CD4-positive, alpha-beta memory T cell (primary cell): Measurements from ENCODE around the gene LRIT1. TPM values are rescaled to one million over a fixed set of nuclear protein-coding genes. Genes with fewer than 3 reads are reported as not detected.

Experiments used
- CTCF ChIA-PET: fragments of 350-600 bp; sonication (Branson Sonifier 250); formaldehyde crosslinking; loops from one replicate; lab custom pipeline; 2021; ENCODE audit warnings: inconsistent platforms; ENCODE audit not compliant: partially characterized antibody; lab: Charles Lee
- POLR2A ChIA-PET: fragments of 350-600 bp; sonication (Branson Sonifier 250); formaldehyde crosslinking; loops from one replicate; lab custom pipeline; 2021; ENCODE audit not compliant: partially characterized antibody; lab: Charles Lee
- DNase-seq, 5 donors: peaks; one replicate each; pipeline versions ENCODE4 v3.0.0 to v3.0.0-alpha.2; 2020 to 2022; ENCODE audit warnings: mixed read lengths in 1 of 5
- H3K27ac ChIP-seq: one replicate; pipeline ENCODE4 v1.7.0; 2013; ENCODE audit warnings: low read depth, low read length
- H3K27me3 ChIP-seq: 2 replicates; pipeline ENCODE4 v1.7.0; 2013; ENCODE audit warnings: mild to moderate bottlenecking, low read length, moderate library complexity; ENCODE audit not compliant: insufficient read depth
- H3K36me3 ChIP-seq: 2 replicates; pipeline ENCODE4 v1.7.0; 2013; ENCODE audit warnings: mild to moderate bottlenecking, low read length, moderate library complexity; ENCODE audit not compliant: insufficient read depth
- H3K4me1 ChIP-seq: 2 replicates; pipeline ENCODE4 v1.7.0; 2013; ENCODE audit warnings: mild to moderate bottlenecking, low read length, moderate library complexity; ENCODE audit not compliant: insufficient read depth
- H3K4me3 ChIP-seq, 2 donors: one replicate each; pipeline ENCODE4 v1.7.0; 2013; ENCODE audit warnings: low read length in 2 of 2, mild to moderate bottlenecking in 1 of 2
- H3K9me3 ChIP-seq, 2 donors: one replicate each; pipeline ENCODE4 v1.7.0; 2013; ENCODE audit warnings: low read length in 2 of 2, control low read depth in 1 of 2; ENCODE audit not compliant: control insufficient read depth in 1 of 2
- H3K27ac Mint-ChIP-seq, 7 donors: one replicate each; pipeline ENCODE4 v1.8.0; 2020 to 2021; ENCODE audit warnings: mixed read lengths in 7 of 7, mild to moderate bottlenecking in 6 of 7, inconsistent platforms in 3 of 7, moderate library complexity in 3 of 7
- H3K27me3 Mint-ChIP-seq, 2 donors: one replicate each; pipeline ENCODE4 v1.8.0; 2020 to 2021; ENCODE audit warnings: mixed read lengths in 2 of 2
- H3K36me3 Mint-ChIP-seq, 2 donors: one replicate each; pipeline ENCODE4 v1.8.0; 2020 to 2021; ENCODE audit warnings: mixed read lengths in 2 of 2, inconsistent platforms in 1 of 2, mild to moderate bottlenecking in 1 of 2
- H3K4me1 Mint-ChIP-seq, 4 donors: one replicate each; pipeline ENCODE4 v1.8.0; 2020 to 2021; ENCODE audit warnings: mixed read lengths in 4 of 4, mild to moderate bottlenecking in 1 of 4
- H3K4me3 Mint-ChIP-seq, 8 donors: one replicate each; pipeline ENCODE4 v1.8.0; 2020 to 2021; ENCODE audit warnings: mixed read lengths in 8 of 8, mild to moderate bottlenecking in 7 of 8, moderate library complexity in 6 of 8, inconsistent platforms in 3 of 8
- H3K9me3 Mint-ChIP-seq, 8 donors: one replicate each; pipeline ENCODE4 v1.8.0; 2020 to 2021; ENCODE audit warnings: mixed read lengths in 8 of 8, mild to moderate bottlenecking in 5 of 8, inconsistent platforms in 3 of 8, moderate library complexity in 1 of 8
- intact Hi-C: fragments of 100-400 bp; cut with micrococcal nuclease; formaldehyde crosslinking; loops from one replicate; pipeline ENCODE4 v1.15.1; 2023
- polyA plus RNA-seq, 2 donors: library from polyadenylated mRNA; unstranded; fragments of 300-500 nt; fragmentation: Illumina TruSeq; gene quantifications; one replicate each; pipeline ENCODE4 v1.2.3, GENCODE V29; 2021
- total RNA-seq, 2 experiments: library from RNA; stranded (reverse); gene quantifications; one replicate each; pipeline ENCODE4 v1.2.3, GENCODE V29; 2021

Gene LRIT1
- total and polyA plus RNA-seq, 4 experiments from 2014 or later: not detected

- peak overlapping the region in 1 of 7 donors; percentile 75 for H3K27ac Mint-ChIP-seq
- Histone ChIP-seq H3K4me3 (no peak overlapping the region), H3K27ac (no peak overlapping the region), H3K4me1 (no peaks in the 10 kb centered on the region), H3K36me3 (no peaks in the 10 kb centered on the region), H3K27me3 (no peaks in the 10 kb centered on the region), H3K9me3 (no peaks in the 10 kb centered on the region)
- intact Hi-C loops: loop anchor here (2.0 kb wide), 1 partner anchor 66 kb away; no protein-coding TSS in a partner anchor
- H3K9me3 Mint-ChIP-seq: peaks cover 0 to 6% (median 0%) of the 10 kb centered on the region in 8 donors
- H3K36me3 Mint-ChIP-seq: no peaks in the 10 kb centered on the region
- peak in 2 of 5 donors; percentile 17 to 40 for DNase-seq
- peak overlapping the region in 2 of 8 donors; percentile 62 to 66 for H3K4me3 Mint-ChIP-seq
- peaks cover 5 to 10% of the 10 kb centered on the region in 2 donors for H3K27me3 Mint-ChIP-seq
- peaks cover 0 to 2% (median under 1%) of the 10 kb centered on the region in 4 donors for H3K4me1 Mint-ChIP-seq
- ChIA-PET POLR2A (no interaction called here), CTCF (interaction anchor here (0.9 to 2.9 kb wide), 6 partner anchors 10 to 131 kb away, joined by 3 to 17 read pairs (median 3); no protein-coding TSS in a partner anchor)
These were observed 26.6 kb downstream of the LRIT1 start for GRCh38 chr10:84214612-84215235.

- Histone ChIP-seq H3K36me3 (no peaks in the 10 kb centered on the region), H3K9me3 (no peaks in the 10 kb centered on the region), H3K4me1 (no peaks in the 10 kb centered on the region), H3K4me3 (no peak overlapping the region), H3K27me3 (no peaks in the 10 kb centered on the region), H3K27ac (no peak overlapping the region)
- Mint-ChIP-seq H3K4me1 (peaks cover 0 to 2% (median under 1%) of the 10 kb centered on the region in 4 donors), H3K4me3 (peak overlapping the region in 2 of 8 donors; percentile 62 to 66), H3K36me3 (no peaks in the 10 kb centered on the region), H3K9me3 (peaks cover 0 to 1% (median 0%) of the 10 kb centered on the region in 8 donors), H3K27ac (no peak overlapping the region), H3K27me3 (peaks cover 1 to 9% of the 10 kb centered on the region in 2 donors)
- DNase-seq: no peak
- intact Hi-C loops: loop anchor here (2.0 kb wide), 1 partner anchor 65 kb away; no protein-coding TSS in a partner anchor
- POLR2A ChIA-PET: no interaction called here
- CTCF ChIA-PET: interaction anchor here (1.4 to 2.9 kb wide), 5 partner anchors 52 to 130 kb away, joined by 3 to 17 read pairs (median 3); no protein-coding TSS in a partner anchor
These were observed 27.2 kb downstream of the LRIT1 start for GRCh38 chr10:84214046-84214572.

- Mint-ChIP-seq H3K4me3 (no peak overlapping the region), H3K9me3 (peaks cover 0 to 1% (median 0%) of the 10 kb centered on the region in 8 donors), H3K4me1 (peaks cover 0 to 2% (median under 1%) of the 10 kb centered on the region in 4 donors), H3K27ac (no peak overlapping the region), H3K27me3 (peaks cover 3 to 11% of the 10 kb centered on the region in 2 donors), H3K36me3 (no peaks in the 10 kb centered on the region)
- intact Hi-C loops: no loop called here
- DNase-seq: no peak
- Histone ChIP-seq H3K9me3 (no peaks in the 10 kb centered on the region), H3K27me3 (no peaks in the 10 kb centered on the region), H3K36me3 (no peaks in the 10 kb centered on the region), H3K4me3 (no peak overlapping the region), H3K27ac (no peak overlapping the region), H3K4me1 (no peaks in the 10 kb centered on the region)
- ChIA-PET POLR2A (no interaction called here), CTCF (interaction anchor here (1.6 to 2.9 kb wide), 2 partner anchors 64 to 65 kb away, joined by 5 to 17 read pairs; no protein-coding TSS in a partner anchor)
These were observed 28.3 kb downstream of the LRIT1 start for GRCh38 chr10:84213076-84213475.

- intact Hi-C loops: no loop called here
- H3K27ac Mint-ChIP-seq: no peak overlapping the region
- Histone ChIP-seq H3K27ac (no peak overlapping the region), H3K36me3 (no peaks in the 10 kb centered on the region), H3K4me1 (no peaks in the 10 kb centered on the region), H3K4me3 (no peak overlapping the region), H3K27me3 (no peaks in the 10 kb centered on the region), H3K9me3 (no peaks in the 10 kb centered on the region)
- H3K4me3 Mint-ChIP-seq: no peak overlapping the region
- peaks cover 0 to 2% (median under 1%) of the 10 kb centered on the region in 4 donors for H3K4me1 Mint-ChIP-seq
- H3K36me3 Mint-ChIP-seq: no peaks in the 10 kb centered on the region
- POLR2A ChIA-PET: no interaction called here
- peaks cover 0 to 1% (median 0%) of the 10 kb centered on the region in 8 donors for H3K9me3 Mint-ChIP-seq
- peaks cover 7 to 11% of the 10 kb centered on the region in 2 donors for H3K27me3 Mint-ChIP-seq
- no peak for DNase-seq
- CTCF ChIA-PET: interaction anchor here (1.3 to 1.6 kb wide), 2 partner anchors 10 to 63 kb away, joined by 5 read pairs; no protein-coding TSS in a partner anchor
These were observed 29.3 kb downstream of the LRIT1 start for GRCh38 chr10:84212014-84212413.

- Mint-ChIP-seq H3K4me1 (peaks cover 0 to 2% (median under 1%) of the 10 kb centered on the region in 4 donors), H3K9me3 (peaks cover 0 to 1% (median 0%) of the 10 kb centered on the region in 8 donors), H3K27me3 (peaks cover 10 to 14% of the 10 kb centered on the region in 2 donors), H3K36me3 (no peaks in the 10 kb centered on the region), H3K4me3 (no peak overlapping the region), H3K27ac (peak overlapping the region in 1 of 7 donors; percentile 65)
- Histone ChIP-seq H3K4me3 (no peak overlapping the region), H3K9me3 (no peaks in the 10 kb centered on the region), H3K27me3 (no peaks in the 10 kb centered on the region), H3K36me3 (no peaks in the 10 kb centered on the region), H3K4me1 (no peaks in the 10 kb centered on the region), H3K27ac (no peak overlapping the region)
- CTCF ChIA-PET: interaction anchor here (1.3 to 1.6 kb wide), 2 partner anchors 9 to 63 kb away, joined by 5 read pairs; no protein-coding TSS in a partner anchor
- DNase-seq: no peak
- intact Hi-C loops: no loop called here
- POLR2A ChIA-PET: no interaction called here
These were observed 29.8 kb downstream of the LRIT1 start for GRCh38 chr10:84211566-84211965.

GRCh38 chr10:84208023-84208422 is 33.3 kb downstream of the LRIT1 start:
- no peaks in the 10 kb centered on the region for H3K9me3 Mint-ChIP-seq
- Histone ChIP-seq H3K4me3 (no peak overlapping the region), H3K27me3 (no peaks in the 10 kb centered on the region), H3K27ac (no peak overlapping the region), H3K36me3 (no peaks in the 10 kb centered on the region), H3K4me1 (no peaks in the 10 kb centered on the region), H3K9me3 (no peaks in the 10 kb centered on the region)
- ChIA-PET CTCF (interaction anchor here (1.0 to 6.9 kb wide), 3 partner anchors 15 to 66 kb away, joined by 3 to 75 read pairs (median 3); no protein-coding TSS in a partner anchor), POLR2A (interaction anchor here (1.0 kb wide), 1 partner anchor 69 kb away, joined by 3 read pairs; no protein-coding TSS in a partner anchor)
- no peak for DNase-seq
- H3K36me3 Mint-ChIP-seq: no peaks in the 10 kb centered on the region
- H3K27ac Mint-ChIP-seq: no peak overlapping the region
- peaks cover 12 to 17% of the 10 kb centered on the region in 2 donors for H3K27me3 Mint-ChIP-seq
- intact Hi-C loops: no loop called here
- H3K4me1 Mint-ChIP-seq: peaks cover 0 to 2% (median 0%) of the 10 kb centered on the region in 4 donors
- H3K4me3 Mint-ChIP-seq: no peak overlapping the region
